Esophagus squamous epithelium (tissue), 5 donors: Measurements from ENCODE around the gene PLEKHN1. TPM values are rescaled to one million over a fixed set of nuclear protein-coding genes. Genes with fewer than 3 reads are reported as not detected.

Experiments used
- DNase-seq: peaks from one replicate; lab custom pipeline; 2025; lab: John Stamatoyannopoulos, UW
- H3K27ac ChIP-seq, 4 donors: fragments of 200-600 bp; sonication (generic); one replicate each; pipeline ENCODE4 v1.5.1; 2016 to 2019; ENCODE audit warnings: mild to moderate bottlenecking in 1 of 4
- H3K27me3 ChIP-seq, 4 donors: fragments of 200-600 bp; sonication (generic); 1 replicate in 3 of 4; 2 replicates in 1 of 4; pipeline versions ENCODE4 v1.5.1 to v1.6.0; 2017 to 2021; ENCODE audit warnings: antibody characterized with exemption in 1 of 4
- H3K36me3 ChIP-seq, 3 donors: fragments of 200-600 bp; sonication (generic); one replicate each; pipeline ENCODE4 v1.5.1; 2016 to 2019
- H3K4me1 ChIP-seq, 3 donors: fragments of 200-600 bp; sonication (generic); one replicate each; pipeline ENCODE4 v1.5.1; 2017 to 2019
- H3K4me3 ChIP-seq, 4 donors: fragments of 200-600 bp; sonication (generic); 1 replicate in 3 of 4; 2 replicates in 1 of 4; pipeline ENCODE4 v1.5.1; 2016 to 2019; ENCODE audit warnings: mild to moderate bottlenecking in 2 of 4, moderate library complexity in 1 of 4
- H3K9me3 ChIP-seq, 3 donors: fragments of 200-600 bp; sonication (generic); one replicate each; pipeline ENCODE4 v1.5.1; 2016 to 2019
- CTCF ChIP-seq, 6 experiments: fragments of 450-650 bp in 4 of 6; fragments of 200-600 bp in 2 of 6; sonication (generic) in 2 of 6; IDR thresholded peaks; one replicate each; pipeline ENCODE4 v1.5.1; 2016 to 2019; ENCODE audit warnings: antibody characterized with exemption in 6 of 6, mild to moderate bottlenecking in 4 of 6, moderate library complexity in 4 of 6
- POLR2A ChIP-seq, 4 donors: fragments of 450-650 bp; IDR thresholded peaks; one replicate each; pipeline ENCODE4 v1.6.1; 2017; ENCODE audit warnings: antibody characterized with exemption in 4 of 4, mild to moderate bottlenecking in 4 of 4, moderate library complexity in 3 of 4
- WGBS, 2 donors: methylation state at CpG; one replicate each; pipeline ENCODE4 v1.1.5; 2018; 5-methylcytosine and 5-hydroxymethylcytosine counted together
- intact Hi-C: fragments of 100-400 bp; cut with DNase I; formaldehyde crosslinking; loops from one replicate; pipeline ENCODE4 v1.15.0; 2022
- total RNA-seq, 4 donors: library from RNA; depleted of rRNA; stranded (reverse); fragments of >200 nt; gene quantifications; one replicate each; pipeline ENCODE4 v1.1.0, GENCODE V29; 2016
- donor health status: DM: yes; HTN: yes; CAD: no.

Gene PLEKHN1
- total RNA-seq, 4 donors from 2014 or later: 16.8 to 39.6 (median 23.4) TPM

GRCh38 chr1:923131-923990, 42.9 kb upstream of the PLEKHN1 start, which contains the start of gene SAMD11:
Gene SAMD11, plus strand, starts transcription at chr1:923923. Its CDS starts 509 bp downstream, at chr1:924432.
- H3K27ac ChIP-seq: no peak within 1 kb of the TSS
- no peaks in the 10 kb centered on the region for H3K9me3 ChIP-seq
- no peak for TF ChIP-seq POLR2A (IDR thresholded peaks at IDR 0.05)
- TF ChIP-seq CTCF (IDR thresholded peaks at IDR 0.05): no peak
- H3K4me1 ChIP-seq: peaks cover 31 to 62% (median 45%) of the 10 kb centered on the region in 3 donors
- peaks cover 24 to 100% (median 35%) of the 10 kb centered on the region in 4 donors for H3K27me3 ChIP-seq
- no peak for DNase-seq
- 2 to 13% methylated on average over 6 to 7 of the region's 72 CpGs for WGBS, 2 donors
- H3K4me3 ChIP-seq: peak within 1 kb of the TSS; percentile 30 to 71 (median 50)
- intact Hi-C loops: no loop called here
- H3K36me3 ChIP-seq: no peaks in the 10 kb centered on the region

- Histone ChIP-seq H3K4me3 (peak overlapping the region; percentile 30 to 71 (median 50)), H3K4me1 (peaks cover 31 to 68% (median 45%) of the 10 kb centered on the region in 3 donors), H3K27ac (no peak overlapping the region), H3K9me3 (no peaks in the 10 kb centered on the region), H3K27me3 (peaks cover 26 to 100% (median 32%) of the 10 kb centered on the region in 4 donors), H3K36me3 (no peaks in the 10 kb centered on the region)
- WGBS, 2 donors: 11% methylated on average over 7 of the region's 98 CpGs; no CpG with 5 or more reads in 1 of the 2 donors
- intact Hi-C loops: no loop called here
- no peak for DNase-seq
- no peak for TF ChIP-seq CTCF (IDR thresholded peaks at IDR 0.05)
- no peak for TF ChIP-seq POLR2A (IDR thresholded peaks at IDR 0.05)
These were observed 42.2 kb upstream of the PLEKHN1 start for GRCh38 chr1:923991-924655.

GRCh38 chr1:924656-925560, 41.4 kb upstream of the PLEKHN1 start:
- no peak for DNase-seq
- Histone ChIP-seq H3K4me1 (peaks cover 31 to 68% (median 45%) of the 10 kb centered on the region in 3 donors), H3K27me3 (peaks cover 24 to 100% (median 27%) of the 10 kb centered on the region in 4 donors)

More at GRCh38 chr1:924656-925560, 41.4 kb upstream of the PLEKHN1 start:
- Histone ChIP-seq H3K9me3 (no peaks in the 10 kb centered on the region), H3K27ac (peak overlapping the region in 1 of 4 donors; percentile 48), H3K4me3 (peak overlapping the region; percentile 30 to 71 (median 50)), H3K36me3 (no peaks in the 10 kb centered on the region)
- WGBS, 2 donors: 3% methylated on average over 21 of the region's 120 CpGs; no CpG with 5 or more reads in 1 of the 2 donors
- TF ChIP-seq CTCF (IDR thresholded peaks at IDR 0.05) (no peak), POLR2A (IDR thresholded peaks at IDR 0.05) (no peak)
- intact Hi-C loops: no loop called here
